GM12865 (cell line): ENCODE results near the gene CFAP46.

ENCODE experiments used
- DNase-seq: peaks from one replicate; pipeline ENCODE4 v3.0.0; 2010; ENCODE audit warnings: low read depth
- H3K4me3 ChIP-seq: 2 replicates; pipeline ENCODE4 v1.5.1; 2011; ENCODE audit warnings: mild to moderate bottlenecking, low read depth, low read length, control low read depth
- CTCF ChIP-seq: IDR thresholded peaks from 2 replicates; pipeline ENCODE4 v1.5.1; 2011; ENCODE audit warnings: low read length, control low read depth, low read depth, inconsistent platforms; ENCODE audit not compliant: insufficient read depth; ENCODE audit errors: missing control alignments

Gene CFAP46

GRCh38 chr10:132878730-132879407 is 63.5 kb downstream of the CFAP46 start:
- H3K4me3 ChIP-seq: no peak overlapping the region
- no peak for TF ChIP-seq CTCF
- DNase-seq: no peak

GRCh38 chr10:132878091-132878729 is 64.2 kb downstream of the CFAP46 start:
- DNase-seq: no peak
- no peak for TF ChIP-seq CTCF

GRCh38 chr10:132877473-132877872 is 64.9 kb downstream of the CFAP46 start:
- no peak for TF ChIP-seq CTCF
- no peak overlapping the region for H3K4me3 ChIP-seq
- DNase-seq: no peak

More at GRCh38 chr10:132878091-132878729, 64.2 kb downstream of the CFAP46 start:
- no peak overlapping the region for H3K4me3 ChIP-seq

GRCh38 chr10:132876993-132877431 is 65.4 kb downstream of the CFAP46 start:
- no peak for DNase-seq
- no peak for TF ChIP-seq CTCF
- H3K4me3 ChIP-seq: no peak overlapping the region

GRCh38 chr10:132876131-132876860 is 66.1 kb downstream of the CFAP46 start:
- no peak for DNase-seq

GRCh38 chr10:132875435-132875834 is 66.9 kb downstream of the CFAP46 start:
- no peak for TF ChIP-seq CTCF
- DNase-seq: no peak
- H3K4me3 ChIP-seq: no peak overlapping the region

More at GRCh38 chr10:132876131-132876860, 66.1 kb downstream of the CFAP46 start:
- TF ChIP-seq CTCF: no peak
- H3K4me3 ChIP-seq: no peak overlapping the region
